SH-SY5Y (cell line): ENCODE results near the gene MSL2.

Experiments
- GATA2 ChIP-seq: IDR thresholded peaks from 2 replicates; pipeline ENCODE4 v1.6.1; 2011; ENCODE audit warnings: mild to moderate bottlenecking, low read depth, low read length
- GATA3 ChIP-seq: IDR thresholded peaks from 2 replicates; pipeline ENCODE4 v1.6.1; 2011; ENCODE audit warnings: low read depth, mild to moderate bottlenecking, low read length, moderate library complexity

GRCh38 chr3:136235545-136235944 is 39.4 kb upstream of the MSL2 start:
- TF ChIP-seq GATA3 (no peak), GATA2 (no peak)
